GM21529 (cell line): ENCODE measurements around the gene EXOSC3.
"Not testable (repeated sequence)": the region's sequence is repeated elsewhere in the genome, so short reads cannot be mapped to it uniquely, and the experiment has no call there.

Source experiments
- ATAC-seq: cut with Tn5 transposase; IDR thresholded peaks from one replicate; pipeline ENCODE4 v1.9.1; 2021; ENCODE audit not compliant: unreplicated experiment

EXOSC3 gene

GRCh38 chr9:37776328-37776727, 8.5 kb downstream of the EXOSC3 start:
- no peak for ATAC-seq

GRCh38 chr9:37775216-37775919, 9.5 kb downstream of the EXOSC3 start:
- ATAC-seq, result no peak

GRCh38 chr9:37769995-37770394, 14.9 kb downstream of the EXOSC3 start:
- no peak for ATAC-seq

- ATAC-seq, result no peak
Observed at GRCh38 chr9:37769306-37769705, 15.6 kb downstream of the EXOSC3 start.

- ATAC-seq, result not testable (repeated sequence)
Observed at GRCh38 chr9:37765263-37765662, 19.6 kb downstream of the EXOSC3 start.

- ATAC-seq, result no peak
Observed at GRCh38 chr9:37761511-37761910, 23.4 kb downstream of the EXOSC3 start.

GRCh38 chr9:37760416-37761161, 24.3 kb downstream of the EXOSC3 start:
- no peak for ATAC-seq

- no peak for ATAC-seq
Observed at GRCh38 chr9:37758747-37759146, 26.1 kb downstream of the EXOSC3 start.

GRCh38 chr9:37753489-37754190, 31.2 kb downstream of the EXOSC3 start, which contains the start of gene TRMT10B:
Gene TRMT10B, plus strand, starts transcription at chr9:37753805. Its CDS starts 8,127 bp downstream, at chr9:37761932.
- peak; percentile 85 for ATAC-seq

- no peak for ATAC-seq
Observed at GRCh38 chr9:37752642-37753488, 32.0 kb downstream of the EXOSC3 start.

GRCh38 chr9:37752112-37752511, 32.8 kb downstream of the EXOSC3 start:
- not testable (repeated sequence) for ATAC-seq

GRCh38 chr9:37751704-37752103, 33.2 kb downstream of the EXOSC3 start:
- not testable (repeated sequence) for ATAC-seq

- no peak for ATAC-seq
Observed at GRCh38 chr9:37751186-37751585, 33.7 kb downstream of the EXOSC3 start.

GRCh38 chr9:37749129-37749528, 35.7 kb downstream of the EXOSC3 start:
- no peak for ATAC-seq

GRCh38 chr9:37747271-37747753, 37.6 kb downstream of the EXOSC3 start:
- peak; percentile 74 for ATAC-seq

GRCh38 chr9:37746448-37747270, 38.2 kb downstream of the EXOSC3 start:
- ATAC-seq, result no peak

- ATAC-seq, result no peak
Observed at GRCh38 chr9:37745970-37746369, 38.9 kb downstream of the EXOSC3 start.

- ATAC-seq, result no peak
Observed at GRCh38 chr9:37740631-37741328, 44.1 kb downstream of the EXOSC3 start.

GRCh38 chr9:37740128-37740527, 44.7 kb downstream of the EXOSC3 start:
- no peak for ATAC-seq
